A172 (cell line): ENCODE measurements around the gene TCHHL1. TPM values are rescaled to one million over a fixed set of nuclear protein-coding genes. Genes with fewer than 3 reads are reported as not detected.

Experiments
- DNase-seq: peaks from one replicate; pipeline ENCODE4 v3.0.0-alpha.2; 2015; ENCODE audit warnings: low spot score
- total RNA-seq: library from RNA; depleted of rRNA; stranded (reverse); fragments of >200 nt; shearing (Covaris generic); gene quantifications from 2 replicates; pipeline ENCODE4 v1.2.3, GENCODE V29; 2014; rRNA removed

The TCHHL1 gene
- not detected in 2 replicates for total RNA-seq

DNA sequence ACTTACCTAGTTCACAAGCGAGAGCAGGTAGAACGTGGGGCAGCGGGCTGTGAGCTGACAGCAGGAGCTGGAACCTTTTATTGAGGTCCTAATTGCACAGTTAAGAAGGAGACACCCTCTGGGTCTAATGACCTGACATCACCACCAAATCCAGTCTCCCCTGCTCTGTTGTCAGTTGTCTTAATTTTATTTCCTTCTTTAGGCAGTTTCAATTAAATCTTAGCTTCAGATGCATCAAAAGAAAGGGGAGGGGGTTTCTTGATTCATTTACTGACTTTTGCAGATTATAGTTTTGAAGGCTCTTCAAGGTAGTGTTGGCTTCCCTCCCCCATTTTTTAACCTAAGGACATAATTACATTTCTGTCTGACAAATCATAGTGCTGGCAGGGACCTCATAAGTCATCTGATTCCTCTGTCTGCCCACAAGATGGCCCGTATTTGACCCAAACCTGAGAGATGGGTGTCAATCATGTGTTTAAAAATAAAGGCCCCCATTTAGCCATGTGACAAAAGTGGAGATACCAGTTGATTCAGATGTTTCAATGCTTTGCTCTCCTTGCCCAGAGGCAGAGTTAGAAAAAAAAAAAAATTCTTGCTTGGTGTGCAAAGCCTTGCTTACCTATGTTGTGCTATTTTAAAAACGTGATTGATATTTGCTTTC, at the start of gene TCHHL1:
TSS of gene TCHHL1 (minus strand) at position 51 of the 661 bp plus-strand sequence. CDS start 921 bp downstream, outside the sequence.
- DNase-seq: no peak

DNA sequence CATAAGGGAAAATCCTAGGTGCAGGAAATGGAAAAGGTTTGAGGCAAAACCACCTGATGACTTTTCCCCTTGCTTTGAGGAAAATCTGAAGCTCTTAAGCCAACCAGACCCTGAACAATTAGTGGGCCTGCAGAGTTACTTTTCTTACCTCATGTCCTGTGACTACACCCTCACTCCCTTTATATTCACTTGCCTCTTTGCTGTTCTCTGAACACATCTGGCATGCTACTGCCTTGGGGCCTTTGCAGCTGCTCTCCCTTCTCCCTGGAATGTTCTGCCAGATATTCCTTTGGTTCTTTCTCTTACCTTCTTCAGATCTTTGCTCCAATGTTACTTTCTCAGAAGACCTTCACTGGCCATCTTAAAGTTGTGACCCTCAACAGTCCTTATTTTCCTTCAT, 48.4 kb upstream of the TCHHL1 start:
- no peak for DNase-seq

- no peak for DNase-seq
Measured at GRCh38 chr1:152130186-152130585, 41.3 kb upstream of the TCHHL1 start.

DNA sequence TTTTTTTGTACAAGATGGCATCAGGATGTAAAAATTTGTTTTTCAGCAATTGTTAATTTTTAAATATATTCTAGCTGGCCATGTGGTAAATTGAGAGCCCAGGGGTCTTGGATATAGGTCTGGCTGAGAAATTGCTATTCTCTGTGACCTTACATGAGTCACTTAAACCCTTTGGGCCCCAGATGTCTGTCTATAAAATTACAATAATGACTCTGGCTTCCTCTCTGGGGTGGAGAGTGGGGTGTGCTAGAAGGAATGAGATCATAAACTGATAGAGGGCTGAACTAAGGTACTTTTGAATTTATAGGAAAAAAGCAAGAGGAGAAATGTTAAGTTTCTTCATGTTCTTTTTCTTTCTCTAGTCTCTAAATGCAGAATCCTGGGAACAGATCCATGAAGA, 38.8 kb upstream of the TCHHL1 start:
- DNase-seq: no peak

GRCh38 chr1:152125834-152126443, 37.1 kb upstream of the TCHHL1 start:
- DNase-seq: no peak

- no peak for DNase-seq
Measured at GRCh38 chr1:152118915-152119314, 30.1 kb upstream of the TCHHL1 start.

DNA sequence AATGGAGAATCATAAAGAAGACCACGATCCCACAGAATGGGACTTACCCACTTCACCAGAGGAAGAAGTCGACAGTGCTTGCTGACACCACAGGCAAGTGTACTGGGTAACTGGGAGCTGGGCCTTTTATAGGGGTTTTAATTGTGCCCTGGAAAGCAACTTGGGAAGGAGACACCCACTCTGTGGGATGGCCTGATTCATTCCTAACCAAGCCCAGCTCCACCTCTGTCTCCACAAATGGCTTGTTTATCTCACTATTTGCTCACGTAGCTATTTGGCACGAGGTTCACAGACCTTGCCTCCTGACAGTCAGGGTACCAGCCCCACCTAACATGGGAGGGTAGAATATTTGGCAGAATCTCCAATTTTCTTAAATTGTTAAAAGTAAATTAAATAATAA, 26.5 kb upstream of the TCHHL1 start, which contains the start of gene TCHH:
TSS of gene TCHH (minus strand) at position 101 of the 400 bp plus-strand sequence. CDS start 1,364 bp downstream, outside the sequence.
- DNase-seq: no peak

GRCh38 chr1:152112885-152113432, 24.1 kb upstream of the TCHHL1 start:
- no peak for DNase-seq

GRCh38 chr1:152112101-152112884, 23.4 kb upstream of the TCHHL1 start:
- DNase-seq: no peak

- DNase-seq: no peak
Measured at GRCh38 chr1:152111515-152111968, 22.7 kb upstream of the TCHHL1 start.

GRCh38 chr1:152110860-152111514, 22.1 kb upstream of the TCHHL1 start:
- no peak for DNase-seq

GRCh38 chr1:152110365-152110859, 21.5 kb upstream of the TCHHL1 start:
- peak; percentile 55 for DNase-seq

DNA sequence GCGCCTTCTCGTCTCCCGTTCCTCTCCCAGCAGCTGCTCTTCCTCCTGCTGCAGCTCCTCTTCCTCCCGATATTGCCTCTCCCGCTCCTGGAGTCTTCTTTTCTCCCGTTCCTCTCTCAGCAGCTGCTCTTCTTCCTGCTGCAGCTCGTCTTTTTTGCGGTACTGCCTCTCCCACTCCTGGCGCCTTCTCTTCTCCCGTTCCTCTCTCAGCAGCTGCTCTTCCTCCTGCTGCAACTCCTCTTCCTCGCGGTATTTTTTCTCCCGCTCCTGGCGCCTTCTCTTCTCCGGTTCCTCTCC, 21.1 kb upstream of the TCHHL1 start:
- no peak for DNase-seq

GRCh38 chr1:152109231-152109997, 20.6 kb upstream of the TCHHL1 start:
- DNase-seq: no peak

- DNase-seq: no peak
Measured at GRCh38 chr1:152108882-152109222, 20.0 kb upstream of the TCHHL1 start.

DNA sequence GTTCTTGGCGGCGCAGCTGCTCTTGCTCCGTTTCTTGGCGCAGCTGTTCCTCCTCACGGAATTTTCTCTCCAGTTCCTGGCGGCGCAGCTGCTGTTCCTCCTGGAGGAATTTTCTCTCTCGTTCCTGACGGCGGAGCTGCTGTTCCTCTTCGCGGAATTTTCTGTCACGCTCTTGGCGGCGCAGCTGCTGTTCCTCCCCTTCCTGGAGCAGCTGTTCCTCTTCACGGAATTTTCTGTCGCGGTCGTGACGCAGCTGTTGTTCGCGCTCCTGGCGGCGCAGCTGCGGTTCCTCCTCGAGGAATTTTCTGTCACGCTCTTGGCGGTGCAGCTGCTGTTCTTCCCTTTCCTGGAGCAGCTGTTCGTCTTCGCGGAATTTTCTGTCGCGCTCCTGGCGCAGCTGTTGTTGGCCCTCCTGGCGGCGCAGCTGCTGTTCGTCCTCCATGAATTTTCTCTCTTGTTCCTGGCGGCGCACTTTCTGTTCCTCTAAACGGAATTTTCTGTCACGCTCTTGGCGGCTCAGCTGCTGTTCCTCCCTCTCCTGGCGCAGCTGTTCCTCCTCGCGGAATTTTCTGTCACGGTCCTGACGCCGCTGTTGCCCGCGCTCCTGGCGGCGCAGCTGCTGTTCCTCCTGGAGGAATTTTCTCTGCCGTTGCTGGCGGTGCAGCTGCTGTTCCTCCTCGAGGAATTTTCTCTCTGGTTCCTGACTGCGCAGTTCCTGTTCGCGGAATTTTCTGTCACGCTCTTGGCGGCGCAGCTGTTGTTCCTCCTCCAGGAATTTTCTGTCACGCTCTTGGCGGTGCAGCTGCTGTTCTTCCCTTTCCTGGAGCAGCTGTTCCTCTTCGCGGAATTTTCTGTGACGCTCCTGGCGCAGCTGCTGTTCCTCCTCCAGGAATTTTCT, 19.4 kb upstream of the TCHHL1 start:
- DNase-seq: no peak

GRCh38 chr1:152107031-152107983, 18.4 kb upstream of the TCHHL1 start:
- no peak for DNase-seq

DNA sequence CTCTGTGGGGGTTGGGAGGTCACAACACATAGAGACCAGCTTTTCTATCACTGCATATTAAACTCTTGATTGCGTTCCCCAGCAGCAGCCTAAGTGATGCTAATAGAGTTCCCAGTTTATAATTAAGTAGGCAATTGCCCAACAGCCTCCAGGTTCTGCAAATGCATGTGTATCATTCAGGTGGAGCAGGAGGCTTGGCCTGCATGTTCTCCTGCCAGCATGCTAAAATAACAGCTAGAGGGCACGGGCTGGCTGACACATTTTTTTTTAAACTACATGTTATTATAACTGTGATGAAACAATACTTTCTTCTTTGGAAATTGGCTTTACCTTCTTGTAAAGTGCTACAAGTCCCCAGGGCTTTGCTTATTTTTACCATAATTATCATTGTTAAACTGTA, 16.0 kb upstream of the TCHHL1 start:
- no peak for DNase-seq

DNA sequence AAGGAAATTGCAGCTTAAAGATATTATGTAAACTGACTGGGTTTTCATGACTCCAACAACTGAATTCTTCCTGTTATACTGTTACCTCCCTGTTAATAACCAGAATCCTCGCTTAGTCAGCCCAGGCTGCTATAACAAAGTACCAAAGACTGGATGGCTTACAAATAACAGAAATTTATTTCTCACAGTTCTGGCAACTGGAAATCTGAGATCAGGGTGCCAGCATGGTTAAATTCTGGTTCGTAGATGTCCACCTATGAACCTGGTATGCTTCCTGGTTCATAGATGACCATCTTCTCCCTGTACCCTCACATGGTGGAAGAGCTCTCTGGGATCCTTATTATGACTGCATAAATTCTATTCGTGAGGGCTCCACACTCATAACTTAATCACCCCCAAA, 8.1 kb upstream of the TCHHL1 start:
- no peak for DNase-seq
